Measurements from ENCODE around the gene TNFRSF4.

- TF ChIP-seq POLR2AphosphoS5 (IDR thresholded peaks at IDR 0.05; ENCODE audit: borderline replicate concordance, low read depth, low read length) (no peak), EZH2 (IDR thresholded peaks at IDR 0.05) (no peak)
These were observed 35.1 kb downstream of the TNFRSF4 start for GRCh38 chr1:1178794-1179331.

All from SK-N-MC (cell line).